ACC112 (cell line): ENCODE results near the gene CALHM2.

ENCODE experiments used
- H2AFZ ChIP-seq: fragments of 200-600 bp; sonication (generic); one replicate; pipeline ENCODE4 v1.6.0; 2017; ENCODE audit warnings: antibody characterized with exemption, low read length; ENCODE audit not compliant: unreplicated experiment
- H3K27ac ChIP-seq: fragments of 200-600 bp; sonication (generic); 2 replicates; pipeline ENCODE4 v1.5.1; 2014; ENCODE audit warnings: low read depth, mild to moderate bottlenecking, antibody characterized with exemption, low read length, moderate library complexity
- H3K27me3 ChIP-seq: fragments of 200-600 bp; sonication (generic); 2 replicates; pipeline ENCODE4 v1.6.1; 2014; ENCODE audit warnings: mild to moderate bottlenecking, antibody characterized with exemption, low read length, moderate library complexity, mixed read lengths; ENCODE audit not compliant: insufficient read depth
- H3K36me3 ChIP-seq: fragments of 200-600 bp; sonication (generic); 2 replicates; pipeline ENCODE4 v1.6.1; 2016; ENCODE audit warnings: mild to moderate bottlenecking, antibody characterized with exemption, low read length, moderate library complexity, mixed read lengths; ENCODE audit not compliant: insufficient read depth
- H3K4me1 ChIP-seq: fragments of 200-600 bp; sonication (generic); one replicate; pipeline ENCODE4 v1.6.1; 2016; ENCODE audit warnings: low read length, mixed read lengths; ENCODE audit not compliant: insufficient read depth, unreplicated experiment, control insufficient read depth
- H3K4me3 ChIP-seq: fragments of 200-600 bp; sonication (generic); 2 replicates; pipeline ENCODE4 v1.5.1; 2014; ENCODE audit warnings: mild to moderate bottlenecking, low read depth, low read length
- H3K79me2 ChIP-seq: fragments of 200-600 bp; sonication (generic); one replicate; pipeline ENCODE4 v1.6.0; 2016; ENCODE audit warnings: low read length; ENCODE audit not compliant: control insufficient read depth, unreplicated experiment, insufficient read depth

CALHM2 gene

DNA sequence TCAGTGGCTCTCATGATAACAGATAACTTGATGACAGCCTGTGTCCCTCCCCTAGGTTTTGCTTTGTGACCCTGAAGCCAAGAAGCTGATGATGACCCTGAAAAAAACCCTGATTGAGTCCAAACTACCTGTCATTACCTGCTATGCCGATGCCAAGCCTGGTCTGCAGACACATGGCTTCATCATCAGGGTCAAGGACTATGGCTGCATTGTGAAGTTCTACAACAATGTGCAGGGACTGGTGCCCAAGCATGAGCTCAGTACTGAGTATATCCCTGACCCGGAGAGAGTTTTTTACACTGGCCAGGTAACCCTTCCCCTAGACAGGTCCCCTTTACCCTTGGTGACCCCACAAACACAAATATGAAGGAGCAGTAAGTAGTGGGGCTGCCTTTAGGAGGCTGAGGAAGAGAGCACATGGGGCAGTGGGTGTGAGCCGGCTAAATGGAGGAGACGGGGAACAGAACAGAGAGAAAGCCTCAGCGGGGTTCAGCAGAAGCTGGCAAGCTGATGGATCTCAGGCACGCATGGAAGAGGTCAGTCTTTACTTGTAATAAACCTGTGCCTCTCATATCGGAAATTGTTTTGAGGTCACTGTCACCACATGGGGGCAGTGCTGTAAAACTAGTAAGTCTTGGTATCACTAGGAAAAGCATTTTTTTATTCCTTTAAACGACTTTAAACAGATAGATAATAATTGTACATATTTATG lies 35.6 kb downstream of the CALHM2 start:
- peaks cover 43% of the 10 kb centered on the region for H3K36me3 ChIP-seq
- no peak overlapping the region for H3K27ac ChIP-seq
- H3K79me2 ChIP-seq: peaks cover 2% of the 10 kb centered on the region
- H2AFZ ChIP-seq: no peak overlapping the region
- H3K27me3 ChIP-seq: no peaks in the 10 kb centered on the region
- H3K4me1 ChIP-seq: no peaks in the 10 kb centered on the region
- no peak overlapping the region for H3K4me3 ChIP-seq

- Histone ChIP-seq H3K27ac (no peak overlapping the region), H3K79me2 (peaks cover 2% of the 10 kb centered on the region), H3K4me1 (no peaks in the 10 kb centered on the region), H3K4me3 (no peak overlapping the region), H3K36me3 (peaks cover 44% of the 10 kb centered on the region), H2AFZ (no peak overlapping the region), H3K27me3 (no peaks in the 10 kb centered on the region)
Measured at GRCh38 chr10:103415581-103415980, 36.6 kb downstream of the CALHM2 start.

GRCh38 chr10:103413564-103413963 lies 38.6 kb downstream of the CALHM2 start:
- Histone ChIP-seq H3K79me2 (no peaks in the 10 kb centered on the region), H3K4me3 (no peak overlapping the region), H2AFZ (no peak overlapping the region), H3K27me3 (no peaks in the 10 kb centered on the region), H3K27ac (no peak overlapping the region), H3K4me1 (no peaks in the 10 kb centered on the region), H3K36me3 (peaks cover 32% of the 10 kb centered on the region)

DNA sequence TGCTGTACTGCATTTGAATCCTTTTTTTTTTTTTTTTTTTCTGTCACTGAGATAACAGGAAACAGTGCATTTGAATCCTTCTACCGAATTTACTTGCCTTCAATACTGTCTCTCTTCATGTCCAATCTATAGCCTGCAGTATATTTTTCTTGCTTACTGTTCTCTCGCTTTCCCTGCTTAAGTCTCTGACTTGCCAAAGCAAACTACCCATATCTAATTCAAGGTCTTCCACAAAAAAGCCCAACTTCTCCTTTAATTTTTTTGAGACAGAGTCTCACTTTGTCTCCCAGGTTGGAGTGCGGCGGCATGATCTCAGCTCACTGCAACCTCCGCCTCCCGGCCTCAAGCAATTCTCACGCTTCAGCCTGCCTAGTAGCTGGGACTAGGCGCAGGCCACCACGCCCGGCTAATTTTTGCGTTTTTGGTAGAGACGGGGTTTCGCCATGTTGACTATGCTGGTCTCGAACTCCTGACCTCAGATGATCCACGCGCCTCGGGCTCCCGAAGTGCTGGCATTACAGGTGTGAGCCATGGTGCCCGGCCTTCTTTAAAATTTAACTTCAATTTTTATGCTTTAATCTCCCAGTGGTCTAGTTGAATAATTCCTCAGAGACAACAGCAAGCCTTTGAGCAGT lies 54.9 kb downstream of the CALHM2 start:
- Histone ChIP-seq H3K36me3 (peaks cover 18% of the 10 kb centered on the region), H3K27me3 (no peaks in the 10 kb centered on the region), H3K79me2 (peaks cover 67% of the 10 kb centered on the region), H2AFZ (peak overlapping the region; percentile 71), H3K4me3 (peak overlapping the region; percentile 86), H3K4me1 (peaks cover 30% of the 10 kb centered on the region), H3K27ac (no peak overlapping the region)

GRCh38 chr10:103396789-103397087 lies 55.4 kb downstream of the CALHM2 start:
- Histone ChIP-seq H3K27me3 (no peaks in the 10 kb centered on the region), H3K4me1 (peaks cover 30% of the 10 kb centered on the region), H3K4me3 (peak overlapping the region; percentile 86), H3K27ac (peak overlapping the region; percentile 7; the same call in 1 of the 2 replicates), H3K79me2 (peaks cover 68% of the 10 kb centered on the region), H3K36me3 (peaks cover 21% of the 10 kb centered on the region), H2AFZ (peak overlapping the region; percentile 71)
